Measurements from ENCODE around the gene ARSG. TPM values are rescaled to one million over a fixed set of nuclear protein-coding genes. Genes with fewer than 3 reads are reported as not detected.

ARSG gene
- total RNA-seq, 4 donors from 2014 or later = 4.3 to 16.8 (median 7.8) TPM

GRCh38 chr17:68291836-68292688, 767 bp downstream of the ARSG start:
- intact Hi-C loops (cut with DNase I; ENCODE audit: low total_unique reads) = no loop called here
- WGBS, 2 donors = 2 to 4% methylated on average over 29 to 39 of the region's 76 CpGs
- H3K4me3 ChIP-seq (ENCODE audit: low read depth, poor library complexity, severe bottlenecking) = peak overlapping the region; percentile 50
- peak; percentile 73 to 95 for DNase-seq (ENCODE audit: low spot score in 2 of 2)
- peak in 1 of 2 donors; percentile 2 for TF ChIP-seq POLR2A (IDR thresholded peaks at IDR 0.05)
- no peak for TF ChIP-seq CTCF (IDR thresholded peaks at IDR 0.05)

- DNase-seq (ENCODE audit: low spot score in 2 of 2) = no peak
- intact Hi-C loops (cut with DNase I; ENCODE audit: low total_unique reads) = no loop called here
- TF ChIP-seq CTCF (IDR thresholded peaks at IDR 0.05) = no peak
- no peak for TF ChIP-seq POLR2A (IDR thresholded peaks at IDR 0.05)
- WGBS, 2 donors = 56 to 58% methylated on average over 9 of the region's 9 CpGs
- H3K4me3 ChIP-seq (ENCODE audit: low read depth, poor library complexity, severe bottlenecking) = no peak overlapping the region
These were observed 1.4 kb downstream of the ARSG start for GRCh38 chr17:68292689-68293040.

GRCh38 chr17:68293490-68294195, 2.3 kb downstream of the ARSG start:
- no peak overlapping the region for H3K4me3 ChIP-seq (ENCODE audit: low read depth, poor library complexity, severe bottlenecking)
- no peak for DNase-seq (ENCODE audit: low spot score in 2 of 2)
- intact Hi-C loops (cut with DNase I; ENCODE audit: low total_unique reads) = no loop called here
- WGBS, 2 donors = 94 to 97% methylated on average over 6 of the region's 6 CpGs
- TF ChIP-seq POLR2A (IDR thresholded peaks at IDR 0.05) = no peak
- TF ChIP-seq CTCF (IDR thresholded peaks at IDR 0.05) = no peak

GRCh38 chr17:68294196-68294555, 2.9 kb downstream of the ARSG start:
- TF ChIP-seq POLR2A (IDR thresholded peaks at IDR 0.05) (no peak), CTCF (IDR thresholded peaks at IDR 0.05) (no peak)
- intact Hi-C loops (cut with DNase I; ENCODE audit: low total_unique reads) = no loop called here
- 82 to 88% methylated on average over 3 of the region's 3 CpGs for WGBS, 2 donors
- no peak overlapping the region for H3K4me3 ChIP-seq (ENCODE audit: low read depth, poor library complexity, severe bottlenecking)
- DNase-seq (ENCODE audit: low spot score in 2 of 2) = no peak

GRCh38 chr17:68294617-68295016, 3.3 kb downstream of the ARSG start:
- no peak for TF ChIP-seq POLR2A (IDR thresholded peaks at IDR 0.05)
- TF ChIP-seq CTCF (IDR thresholded peaks at IDR 0.05) = no peak
- intact Hi-C loops (cut with DNase I; ENCODE audit: low total_unique reads) = no loop called here
- DNase-seq (ENCODE audit: low spot score in 2 of 2) = no peak
- 80 to 87% methylated on average over 4 of the region's 4 CpGs for WGBS, 2 donors
- no peak overlapping the region for H3K4me3 ChIP-seq (ENCODE audit: low read depth, poor library complexity, severe bottlenecking)
